Stimulated activated CD8-positive, alpha-beta memory T cell treated with anti-CD3 and anti-CD28 coated beads, Interleukin-2, amount 100 ng/mL, for 48 hours (primary cell): ENCODE results near the gene LRP3.
"Not testable (repeated sequence)": the region's sequence is repeated elsewhere in the genome, so short reads cannot be mapped to it uniquely, and the experiment has no call there.

Source experiments
- DNase-seq, 2 donors: peaks; one replicate each; pipeline ENCODE4 v3.0.0-alpha.2; 2020; ENCODE audit warnings: low read depth in 2 of 2

Gene LRP3

DNA sequence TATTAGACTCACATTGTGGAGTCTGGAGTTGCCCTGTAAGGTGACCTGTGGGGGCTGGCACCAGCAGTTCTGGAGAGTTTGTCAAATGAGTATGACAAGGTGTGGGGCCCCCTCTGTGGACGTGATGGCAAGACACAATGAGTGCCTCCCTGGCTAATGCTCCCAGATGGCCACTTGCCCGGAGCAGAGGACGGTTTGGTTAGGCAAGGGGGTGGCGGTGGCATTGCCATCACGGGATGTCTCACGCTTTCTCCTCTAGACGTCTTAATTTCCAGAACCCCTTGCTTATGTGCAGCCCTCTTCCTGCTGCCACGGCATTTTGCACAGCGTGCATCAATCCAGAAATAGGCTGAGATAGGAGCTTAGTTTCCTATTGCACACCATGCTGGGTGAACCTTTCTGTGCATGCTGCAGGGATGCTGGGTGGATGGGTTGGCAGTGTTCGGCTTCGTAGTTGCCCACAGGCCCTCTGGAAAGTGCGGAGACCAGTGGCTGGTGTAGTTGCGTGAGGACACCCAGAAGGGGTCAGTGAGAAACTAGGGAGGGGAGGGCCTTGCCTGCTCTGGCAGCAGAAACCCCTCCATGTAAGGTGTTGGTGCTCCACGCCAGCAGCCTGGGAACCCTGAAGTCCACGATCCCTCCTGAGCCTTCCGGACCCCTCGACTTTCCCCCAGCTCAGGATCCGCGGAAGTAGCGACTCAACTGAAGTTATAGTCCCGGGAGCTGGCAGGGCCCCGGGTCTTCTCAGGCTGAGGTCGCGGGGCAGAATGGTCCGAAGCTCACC is 18.1 kb upstream of the LRP3 start:
- no peak for DNase-seq

DNA sequence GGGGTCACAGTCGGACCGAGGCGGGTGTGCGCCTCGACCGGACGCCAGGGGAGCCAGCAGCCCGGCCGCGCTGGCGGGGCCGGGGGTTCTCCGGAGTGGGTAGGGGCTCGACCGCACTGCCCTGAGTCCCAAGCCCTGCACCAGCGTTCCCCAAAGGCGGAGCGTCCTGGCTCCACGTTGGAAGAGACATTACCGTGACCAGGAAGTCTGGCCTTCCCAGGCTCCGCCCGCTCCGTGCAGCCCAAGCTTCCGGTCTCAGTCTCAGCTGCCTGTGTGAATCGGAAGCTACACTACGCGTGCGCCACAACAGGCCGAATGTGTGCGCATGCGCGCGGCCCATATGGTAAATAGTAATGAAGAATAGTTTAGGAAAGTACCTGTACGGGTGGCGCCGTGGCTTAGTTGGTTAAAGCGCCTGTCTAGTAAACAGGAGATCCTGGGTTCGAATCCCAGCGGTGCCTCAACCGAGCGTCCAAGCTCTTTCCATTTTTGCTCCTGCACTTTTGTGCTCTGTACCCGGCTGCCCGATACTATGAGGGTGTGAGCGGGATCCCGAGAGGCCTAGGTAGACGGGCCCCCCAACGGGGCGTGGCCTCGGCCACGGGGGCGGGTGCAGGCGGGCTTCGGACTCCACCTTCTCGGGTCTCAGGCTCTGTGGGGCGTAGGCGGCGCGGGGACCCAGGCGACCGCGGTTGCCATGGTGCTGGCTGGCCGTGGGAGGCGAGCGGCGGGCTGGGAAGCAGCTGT is 17.3 kb upstream of the LRP3 start:
- peak; percentile 98 for DNase-seq

DNA sequence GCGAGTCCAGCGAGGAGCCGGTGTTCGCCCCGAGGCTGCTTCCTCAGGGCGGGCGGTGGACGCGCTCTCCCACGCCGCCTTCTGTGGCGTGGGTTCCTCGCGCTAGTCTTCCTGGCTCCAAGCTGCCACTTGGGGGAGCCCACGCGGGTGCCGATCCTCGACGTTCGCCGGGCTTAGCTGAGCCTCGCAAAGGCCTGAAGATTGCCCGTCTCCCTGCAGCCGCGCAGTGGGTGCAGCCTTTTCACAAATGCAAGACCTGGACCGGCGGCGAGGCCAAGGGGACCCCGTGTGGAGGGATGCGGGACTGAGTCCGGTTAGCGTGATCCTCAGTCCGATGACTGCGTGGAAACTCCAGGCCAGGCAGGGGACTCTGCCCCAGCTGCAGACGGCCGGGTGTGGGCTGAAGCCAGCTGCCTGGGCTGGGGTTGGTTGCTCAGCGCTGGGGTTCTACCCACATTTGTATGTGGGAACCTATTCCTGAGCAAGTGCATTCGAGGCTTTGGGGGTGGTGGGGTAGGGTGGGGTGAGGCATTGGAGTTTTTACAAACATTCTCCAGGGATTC is 16.6 kb upstream of the LRP3 start:
- no peak for DNase-seq

DNA sequence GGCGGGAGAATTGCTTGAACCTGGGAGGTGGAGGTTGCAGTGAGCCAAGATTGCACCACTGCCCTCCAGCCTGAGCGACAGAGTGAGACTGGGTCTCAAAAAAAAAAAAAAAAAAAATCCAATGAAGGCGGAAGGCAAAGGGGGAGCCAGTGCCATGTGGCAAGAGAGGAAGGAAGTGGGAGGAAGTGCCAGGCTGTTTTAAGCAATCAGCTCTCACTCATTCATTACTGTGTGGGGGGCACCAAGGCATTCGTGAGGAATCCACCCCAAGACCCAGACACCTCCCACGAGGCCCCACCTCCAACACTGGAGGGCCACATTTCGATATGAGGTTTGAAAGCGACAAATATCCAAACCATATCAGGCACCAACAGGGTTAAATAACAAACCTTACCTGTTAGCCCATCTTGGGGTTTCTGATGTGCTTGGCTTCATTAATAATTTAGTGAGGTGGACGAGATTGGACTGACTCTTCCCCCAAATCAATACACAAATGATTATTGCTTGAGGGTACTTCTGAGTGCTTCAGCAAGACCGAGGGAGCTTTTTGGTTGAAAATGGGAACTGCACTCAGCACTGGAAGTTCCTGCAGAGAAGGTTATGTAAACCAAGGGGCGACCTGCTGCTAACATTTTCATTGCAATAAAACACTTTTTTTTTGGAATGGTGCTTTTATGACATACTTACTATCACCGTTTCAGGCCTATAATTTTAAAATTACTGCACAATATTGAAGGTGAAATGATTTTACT is 7.5 kb upstream of the LRP3 start:
- DNase-seq = no peak

DNA sequence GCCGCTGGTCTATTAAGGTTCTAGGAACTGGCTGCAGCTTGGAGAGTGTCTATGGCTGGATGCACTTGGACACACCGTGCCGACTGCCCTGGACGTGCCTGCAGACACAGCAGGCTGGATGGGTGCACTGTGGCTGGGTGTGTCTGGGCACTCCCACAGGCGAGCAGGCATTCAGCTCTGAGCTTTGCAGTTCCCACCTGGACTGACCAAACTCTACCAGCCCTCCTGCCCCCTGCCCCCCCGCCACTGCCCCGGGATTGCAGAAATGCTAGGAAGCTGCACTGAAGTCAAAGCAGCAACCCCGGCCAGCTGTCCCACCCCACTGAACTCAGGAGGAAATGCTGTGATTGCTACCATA is 7.0 kb upstream of the LRP3 start:
- no peak for DNase-seq

DNA sequence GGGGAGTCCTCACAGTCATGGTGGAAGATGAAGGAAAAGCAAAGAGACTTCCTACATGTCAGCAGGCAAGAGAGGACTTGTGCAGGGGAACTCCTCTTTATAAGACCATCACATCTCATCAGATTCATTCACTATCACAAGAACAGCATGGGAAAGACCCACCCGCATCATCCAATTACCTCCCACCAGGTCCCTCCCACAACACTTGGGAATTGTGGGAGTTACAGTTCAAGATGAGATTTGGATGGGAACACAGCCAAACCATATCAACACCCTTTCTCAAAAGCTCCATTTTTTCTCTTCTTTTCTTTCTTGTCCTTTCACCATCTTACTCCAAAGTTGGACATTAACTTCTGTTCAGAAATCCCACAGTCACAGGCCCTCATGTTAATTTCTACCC is 4.7 kb upstream of the LRP3 start:
- no peak for DNase-seq

DNA sequence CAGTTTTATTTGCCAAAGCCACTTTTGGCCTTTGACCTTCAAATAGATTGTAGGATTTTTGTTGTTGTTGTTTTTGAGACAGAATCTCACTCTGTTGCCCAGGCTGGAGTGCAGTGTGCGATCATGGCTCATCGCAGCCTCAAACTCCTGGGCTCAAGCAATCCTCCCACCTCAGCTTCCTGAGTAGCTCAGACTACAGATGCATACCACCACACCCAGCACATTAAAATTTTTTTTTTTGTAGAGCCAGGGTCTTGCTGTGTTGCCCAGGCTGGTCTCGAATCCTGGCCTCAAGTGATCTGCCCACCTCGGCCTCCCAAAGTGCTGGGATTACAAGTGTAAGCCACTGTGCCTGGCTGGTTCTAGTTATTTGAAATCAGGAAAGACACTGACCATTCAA is 3.0 kb upstream of the LRP3 start:
- not testable (repeated sequence) for DNase-seq

DNA sequence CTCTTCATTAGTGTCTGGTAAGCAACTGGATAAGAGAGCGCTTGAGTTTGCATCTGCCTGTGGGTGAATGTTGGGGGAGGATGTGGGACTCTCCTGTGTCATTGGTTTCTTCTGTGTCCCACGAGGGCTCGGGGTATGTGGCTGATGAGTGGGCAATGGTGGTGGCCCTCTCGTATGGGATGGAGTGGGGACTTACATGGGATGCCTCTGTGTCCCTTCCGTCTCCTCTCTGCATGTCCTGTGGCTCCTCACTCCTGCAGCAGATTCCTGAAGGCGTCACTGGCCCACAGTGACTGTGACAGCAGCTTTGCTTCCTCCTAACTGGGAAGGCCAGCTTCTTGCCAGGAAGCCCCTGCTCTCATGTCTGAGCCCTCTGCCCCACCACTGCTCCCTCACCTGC is 2.6 kb upstream of the LRP3 start:
- no peak for DNase-seq

DNA sequence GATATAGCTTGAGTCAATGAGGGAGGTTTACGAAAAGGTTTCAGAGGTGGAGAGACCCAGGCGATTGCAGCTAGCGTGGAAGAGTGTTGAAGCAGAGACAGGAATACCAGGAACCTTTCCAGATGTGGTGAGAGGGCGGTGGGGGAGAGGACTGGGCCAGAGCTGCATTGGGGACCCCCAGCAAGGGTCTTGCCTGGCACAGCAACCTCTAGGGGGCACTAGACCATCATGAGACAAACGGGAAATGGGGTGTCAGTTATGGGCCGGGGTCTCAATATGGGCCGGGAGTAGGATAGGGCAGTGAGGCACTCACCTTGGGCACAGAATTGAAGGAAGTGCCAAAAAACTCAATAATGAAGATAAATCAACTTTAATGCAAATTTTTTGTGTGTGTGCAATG is 2.1 kb upstream of the LRP3 start:
- DNase-seq = no peak

DNA sequence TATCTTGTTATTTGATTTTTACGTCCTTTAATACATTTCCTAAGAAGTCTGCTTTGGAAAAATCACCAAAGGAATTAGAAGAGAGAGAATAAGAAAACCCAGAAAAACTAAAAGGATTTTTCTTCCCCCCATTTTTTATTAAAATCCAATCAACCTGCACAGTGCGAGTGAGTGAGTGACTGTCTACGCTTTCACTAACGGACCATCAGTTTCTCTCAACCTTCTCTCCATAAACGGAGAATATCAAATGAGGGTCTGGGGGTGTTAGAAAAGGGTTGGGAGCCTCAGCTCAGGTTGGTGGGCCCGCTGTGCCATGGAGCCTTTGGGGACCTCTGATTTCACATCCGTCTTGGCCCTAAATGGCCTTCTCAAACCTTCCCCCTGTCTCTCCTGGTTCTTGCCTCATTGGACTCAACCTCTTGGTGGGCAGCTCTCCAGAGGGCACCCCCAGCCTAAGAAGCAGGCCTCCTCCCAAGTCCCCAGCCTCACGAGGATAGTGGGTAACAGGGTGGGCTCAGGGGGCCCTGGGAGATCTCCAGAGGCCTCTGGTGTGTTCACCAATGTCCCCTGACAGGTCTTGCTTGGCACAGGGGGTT is 763 bp upstream of the LRP3 start:
- no peak for DNase-seq

DNA sequence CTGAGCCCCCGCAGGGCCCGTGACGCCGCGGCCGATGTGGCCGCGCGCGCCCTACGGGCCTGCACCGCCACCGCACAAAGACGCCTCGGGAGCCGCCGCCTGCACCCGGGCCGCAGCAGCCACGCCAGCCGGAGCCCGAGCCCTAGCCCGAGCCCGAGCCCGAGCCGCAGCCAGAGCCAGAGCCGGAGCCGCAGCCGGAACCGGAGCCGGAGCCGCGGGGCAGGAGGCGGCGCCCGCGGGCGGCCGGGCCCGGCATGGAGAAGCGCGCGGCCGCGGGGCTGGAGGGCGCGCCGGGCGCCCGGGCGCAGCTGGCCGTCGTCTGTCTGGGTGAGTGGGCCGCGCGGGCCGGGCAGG is 379 bp downstream of the LRP3 start:
- no peak for DNase-seq

DNA sequence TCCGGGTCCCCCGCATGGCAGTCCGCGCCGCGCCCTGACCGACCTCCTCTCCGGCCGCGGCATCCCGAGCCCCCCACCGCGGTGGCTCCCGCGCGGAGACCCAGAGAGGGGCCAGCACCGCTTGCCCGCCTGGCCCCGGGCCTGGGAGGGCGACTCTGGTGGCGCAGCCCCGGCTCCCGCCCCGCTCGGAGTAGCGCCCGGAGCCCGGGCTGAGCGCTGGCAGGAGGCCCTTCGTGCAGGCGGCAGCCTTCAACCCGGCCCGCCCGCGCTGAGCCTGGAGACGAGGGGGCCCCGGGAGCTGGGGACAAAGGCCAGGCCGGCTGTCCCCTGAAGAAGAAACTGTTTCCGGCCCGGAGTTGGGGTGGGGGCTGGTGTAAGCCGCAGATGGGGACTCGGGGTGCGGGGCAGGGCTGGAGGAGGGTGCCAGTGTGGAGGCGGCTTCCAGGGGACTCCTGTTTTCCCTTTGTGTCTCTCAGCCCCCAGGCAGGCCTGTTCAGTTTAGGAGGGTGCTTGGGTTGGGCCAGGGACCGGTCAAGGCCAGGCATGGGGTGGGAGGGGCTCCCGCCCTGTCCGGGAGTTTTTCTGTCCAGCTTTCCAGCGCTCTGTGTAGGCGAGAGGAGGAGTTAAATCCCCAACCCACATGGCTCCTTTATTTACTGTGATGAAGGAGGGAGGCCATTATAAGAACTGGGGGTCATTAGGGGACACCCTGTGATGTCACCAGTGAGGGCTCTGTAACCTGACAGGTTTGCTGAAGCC is 935 bp downstream of the LRP3 start:
- no peak for DNase-seq

DNA sequence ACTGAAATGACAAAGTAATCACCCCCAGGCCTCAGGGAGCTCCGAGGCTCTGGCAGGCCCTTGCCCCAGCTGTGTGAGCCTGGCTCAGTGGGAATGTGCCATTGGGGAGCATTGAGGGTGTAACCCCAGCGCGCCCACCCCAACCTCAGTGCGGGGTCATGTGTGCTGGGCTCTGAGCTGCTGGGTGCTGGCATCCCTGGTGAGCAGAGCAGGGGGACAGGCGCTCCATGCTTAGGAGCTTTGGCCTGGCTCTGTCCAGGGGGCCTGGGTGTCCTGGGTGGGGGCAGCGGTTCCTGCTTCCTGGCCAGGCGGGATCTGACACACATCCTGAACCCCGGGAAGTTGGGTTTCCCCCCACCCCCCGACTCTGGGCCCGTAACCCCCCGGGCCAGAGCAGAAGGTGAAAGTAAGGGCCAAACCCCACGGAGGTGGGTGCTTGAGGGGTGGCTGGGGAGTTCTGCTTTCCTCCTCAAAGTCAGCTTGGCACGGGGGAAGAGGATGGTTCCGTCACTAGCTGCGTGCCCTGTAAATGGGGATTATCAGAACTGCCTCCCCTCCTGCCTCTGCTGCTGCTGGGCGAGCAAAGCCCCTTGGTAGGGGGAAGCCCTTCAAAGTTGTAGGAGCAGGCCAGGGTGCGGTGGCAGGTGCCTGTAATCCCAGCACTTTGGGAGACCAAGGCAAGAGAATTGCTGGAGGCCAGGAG is 1.7 kb downstream of the LRP3 start:
- DNase-seq = no peak

DNA sequence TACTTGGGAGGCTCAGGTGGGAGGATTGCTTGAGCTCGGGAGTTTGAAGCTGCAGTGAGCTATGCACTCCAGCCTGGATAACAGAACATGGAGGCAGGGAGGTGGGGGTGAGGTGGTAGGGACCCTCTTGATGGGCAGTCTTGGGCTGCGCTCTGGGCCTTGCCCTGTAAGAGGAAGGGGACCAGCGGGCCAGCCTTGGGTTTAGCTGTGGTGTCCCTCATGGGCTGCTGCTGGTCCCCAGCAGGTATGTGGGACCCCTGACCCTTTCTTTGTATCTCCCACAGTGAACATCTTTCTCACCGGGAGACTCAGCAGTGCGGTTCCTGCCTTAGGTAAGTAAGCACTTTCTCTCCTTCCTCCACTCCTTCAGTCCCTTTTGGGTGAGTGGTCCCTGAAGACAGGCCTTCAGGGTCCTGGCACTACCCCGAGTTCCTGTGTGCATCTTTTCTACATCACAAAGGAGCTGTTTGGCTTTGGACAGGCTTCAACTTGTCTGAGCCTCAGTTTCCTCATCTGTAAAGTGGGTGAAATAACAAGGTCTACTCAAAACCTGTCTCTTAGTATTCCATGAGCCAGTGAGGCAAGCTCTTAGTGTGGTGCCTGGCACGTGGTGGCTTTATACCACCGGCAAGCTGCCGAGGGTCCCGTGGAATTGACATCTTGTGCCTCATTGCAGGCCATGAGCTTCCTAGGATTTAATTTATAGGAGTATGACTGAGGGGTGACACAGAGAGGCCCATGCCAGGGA is 2.5 kb downstream of the LRP3 start:
- DNase-seq = no peak

DNA sequence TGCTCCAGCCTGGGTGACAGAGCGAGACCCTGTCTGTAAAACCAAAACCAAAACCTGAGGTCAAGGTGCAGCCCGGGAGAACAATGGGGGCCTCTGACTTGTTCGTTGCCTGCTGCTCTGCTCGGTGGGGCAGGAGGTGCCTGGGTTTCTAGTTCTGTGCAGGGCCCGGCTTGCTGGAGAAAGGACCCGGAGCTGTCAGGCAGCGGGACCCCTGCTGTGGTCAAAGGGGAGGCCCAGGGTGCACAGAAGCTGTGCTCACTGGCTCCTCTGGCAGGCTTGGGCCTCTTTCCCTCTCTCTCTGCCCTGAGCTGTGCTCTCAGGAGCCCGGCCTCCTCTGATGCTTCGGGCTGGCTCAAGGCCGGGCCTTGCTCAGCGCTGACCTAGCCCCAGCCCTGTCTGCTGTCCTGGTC is 3.5 kb downstream of the LRP3 start:
- DNase-seq = no peak

DNA sequence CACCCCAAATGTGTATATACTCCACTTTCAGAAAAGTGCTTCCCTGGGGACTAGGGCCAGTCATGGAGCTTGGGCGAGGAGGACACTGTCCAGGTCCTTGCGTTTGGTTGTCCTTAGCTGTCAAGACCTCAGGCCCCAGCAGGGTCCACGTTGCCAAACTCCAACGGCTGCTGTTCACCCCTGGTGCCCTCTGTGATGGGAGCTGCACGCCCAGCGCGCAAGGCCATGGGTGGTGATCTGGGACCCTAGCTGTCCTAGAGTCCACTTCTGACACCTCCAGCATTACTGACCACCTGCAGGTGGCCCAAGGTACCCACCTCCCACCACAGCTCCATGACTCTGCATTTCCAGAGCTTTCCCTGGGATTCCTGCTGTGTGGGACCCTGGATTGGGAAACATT is 4.0 kb downstream of the LRP3 start:
- DNase-seq = no peak

DNA sequence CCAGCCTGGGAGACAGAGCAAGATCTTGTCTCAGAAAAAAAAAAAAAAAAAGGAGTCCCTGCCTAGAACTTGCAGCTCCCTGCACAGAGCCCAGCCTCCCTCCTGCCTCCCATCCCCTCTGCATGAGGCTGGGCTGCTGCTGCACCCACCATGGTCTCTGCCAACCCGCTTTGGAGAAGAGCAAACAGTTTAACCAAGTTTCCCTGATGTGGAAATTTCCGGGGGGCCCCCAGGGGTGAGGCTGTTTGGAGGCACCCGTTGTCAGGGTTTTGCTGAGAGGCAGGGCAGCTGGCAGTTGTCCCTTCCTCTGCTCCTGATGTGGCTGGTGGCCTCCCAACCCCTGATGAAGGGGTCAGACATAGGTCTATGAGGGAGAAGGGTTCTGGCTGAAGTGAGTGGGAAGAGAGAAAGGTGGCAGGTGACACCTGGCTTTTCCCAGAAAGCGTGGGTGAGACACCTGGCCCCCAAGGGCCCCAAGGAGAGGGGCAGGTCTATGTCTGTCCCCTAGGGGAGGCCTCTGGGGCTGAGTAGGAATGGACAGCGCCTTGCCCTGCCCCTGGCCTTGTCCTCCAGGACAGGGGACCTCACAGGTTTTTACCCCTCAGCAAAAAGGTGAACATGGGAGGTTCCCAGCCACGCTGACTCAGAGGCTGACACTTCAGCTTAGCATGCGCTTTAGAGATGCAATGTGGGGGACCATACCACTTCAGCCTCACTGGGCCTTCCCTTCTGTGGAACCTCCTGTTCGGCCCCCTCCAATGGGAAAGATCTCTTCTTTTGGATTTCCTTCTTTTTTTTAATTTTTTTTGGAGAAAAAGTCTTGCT is 5.5 kb downstream of the LRP3 start:
- no peak for DNase-seq

DNA sequence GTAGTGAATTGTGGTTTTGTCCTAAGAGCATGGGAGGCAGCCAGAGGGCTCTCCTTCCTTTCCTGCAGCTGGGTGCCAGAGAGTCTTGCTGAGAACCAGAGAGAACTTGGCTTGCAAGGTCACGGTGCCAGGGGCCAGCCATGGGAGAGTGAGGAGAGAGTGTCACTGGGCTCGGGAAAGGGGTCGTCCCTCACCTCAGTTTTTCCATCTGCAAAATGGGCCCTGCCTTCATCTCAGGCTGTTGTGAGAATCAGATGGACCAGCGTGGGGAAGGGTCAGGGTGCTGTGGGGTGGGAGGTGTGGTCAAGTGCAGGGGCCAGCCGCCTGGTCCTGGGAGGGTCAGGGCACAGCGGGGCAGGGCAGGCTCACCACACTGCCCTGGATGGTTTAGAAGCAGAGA is 7.3 kb downstream of the LRP3 start:
- no peak for DNase-seq

DNA sequence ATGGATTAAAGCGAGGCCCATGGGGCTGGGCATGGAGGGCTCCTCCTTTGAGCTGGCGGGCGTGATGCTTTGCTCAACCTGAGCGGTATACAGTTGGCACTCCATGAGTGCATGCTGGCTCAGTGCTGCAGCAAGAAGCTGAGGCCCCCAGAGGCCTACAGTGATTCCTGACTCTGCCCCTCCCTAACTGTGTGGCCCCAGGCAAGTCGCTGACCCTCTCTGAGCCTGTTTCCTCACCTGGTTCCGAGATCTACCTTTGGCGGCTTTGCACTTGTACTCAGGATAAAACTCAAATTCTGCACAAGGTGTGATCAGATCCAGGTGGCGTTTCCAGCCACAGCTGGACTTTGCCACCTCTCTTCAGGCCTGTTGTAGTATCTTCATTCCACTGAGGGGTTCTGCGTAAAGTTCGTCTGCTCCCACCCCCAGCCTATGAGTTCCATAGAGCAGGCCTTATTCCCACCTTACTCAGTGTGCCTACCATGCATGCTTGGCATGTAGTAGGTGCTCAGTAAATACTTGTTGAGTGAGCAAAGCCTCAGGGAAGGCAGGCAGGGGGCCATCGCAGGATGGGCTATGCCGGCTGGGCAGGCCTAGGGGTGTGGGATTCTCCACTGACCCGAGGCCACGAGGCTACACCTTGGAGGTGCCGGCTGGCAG is 7.9 kb downstream of the LRP3 start:
- no peak for DNase-seq
